Neural progenitor cell (in vitro differentiated cells): Measurements from ENCODE around the gene SQOR. TPM values are rescaled to one million over a fixed set of nuclear protein-coding genes. Genes with fewer than 3 reads are reported as not detected.
A peak's percentile ranks its signal among the peaks of the same experiment; 100 is the strongest.

Source experiments
- DNase-seq: peaks from one replicate; pipeline ENCODE4 v3.0.0-alpha.2; 2016; ENCODE audit warnings: low spot score
- H2AFZ ChIP-seq: fragments of 200-600 bp; sonication (generic); replicated peaks from 2 replicates; pipeline ENCODE4 v1.6.1; 2016; ENCODE audit warnings: antibody characterized with exemption
- H3F3A ChIP-seq: fragments of 200-600 bp; sonication (generic); 2 replicates; pipeline ENCODE4 v1.6.1; 2016; ENCODE audit warnings: antibody characterized with exemption, low read depth
- H3K27ac ChIP-seq: fragments of 200-600 bp; sonication (generic); 2 replicates; pipeline ENCODE4 v1.5.1; 2016; ENCODE audit warnings: mild to moderate bottlenecking
- H3K27me3 ChIP-seq: fragments of 200-600 bp; sonication (generic); 2 replicates; pipeline ENCODE4 v1.6.1; 2016; ENCODE audit warnings: mild to moderate bottlenecking, moderate library complexity
- H3K36me3 ChIP-seq: fragments of 200-600 bp; sonication (generic); 2 replicates; pipeline ENCODE4 v1.5.1; 2016
- H3K4me1 ChIP-seq: fragments of 200-600 bp; sonication (generic); 2 replicates; pipeline ENCODE4 v1.6.1; 2016; ENCODE audit warnings: mixed run types
- H3K4me2 ChIP-seq: fragments of 200-600 bp; sonication (generic); 2 replicates; pipeline ENCODE4 v1.6.1; 2016
- H3K4me3 ChIP-seq: fragments of 200-600 bp; sonication (generic); 2 replicates; pipeline ENCODE4 v1.5.1; 2016
- H3K79me2 ChIP-seq: fragments of 200-600 bp; sonication (generic); 2 replicates; pipeline ENCODE4 v1.6.1; 2016; ENCODE audit warnings: low read depth
- H3K9ac ChIP-seq: fragments of 200-600 bp; sonication (generic); 2 replicates; pipeline ENCODE4 v1.6.1; 2016
- H3K9me3 ChIP-seq: fragments of 200-600 bp; sonication (generic); 2 replicates; pipeline ENCODE4 v1.5.1; 2016; ENCODE audit warnings: low read depth
- H4K20me1 ChIP-seq: fragments of 200-600 bp; sonication (generic); 2 replicates; pipeline ENCODE4 v1.6.1; 2016; ENCODE audit warnings: low read depth
- H3K27ac Mint-ChIP-seq: 3 replicates; pipeline ENCODE4 v1.8.0; 2021; ENCODE audit warnings: mixed read lengths
- H3K27me3 Mint-ChIP-seq: 2 replicates; pipeline ENCODE4 v1.8.0; 2022; ENCODE audit warnings: low read depth, mild to moderate bottlenecking, inconsistent platforms, moderate library complexity, mixed read lengths; ENCODE audit not compliant: insufficient read depth
- H3K36me3 Mint-ChIP-seq: 3 replicates; pipeline ENCODE4 v1.8.0; 2021; ENCODE audit warnings: mixed read lengths
- H3K4me1 Mint-ChIP-seq: 3 replicates; pipeline ENCODE4 v1.8.0; 2021; ENCODE audit warnings: mixed read lengths
- H3K4me3 Mint-ChIP-seq: 3 replicates; pipeline ENCODE4 v1.8.0; 2021; ENCODE audit warnings: mild to moderate bottlenecking, moderate library complexity, mixed read lengths
- H3K9me3 Mint-ChIP-seq: 3 replicates; pipeline ENCODE4 v1.8.0; 2020; ENCODE audit warnings: mixed read lengths
- EZH2 ChIP-seq: fragments of 200-600 bp; sonication (generic); IDR thresholded peaks from 2 replicates; pipeline ENCODE4 v1.6.1; 2017; ENCODE audit warnings: antibody characterized with exemption, mild to moderate bottlenecking, moderate library complexity
- EZH2phosphoT487 ChIP-seq: fragments of 200-600 bp; sonication (generic); IDR thresholded peaks from 2 replicates; pipeline ENCODE4 v1.6.1; 2017; ENCODE audit warnings: antibody characterized with exemption
- total RNA-seq: library from RNA; depleted of rRNA; stranded (reverse); fragments of >200 nt; gene quantifications from 2 replicates; pipeline ENCODE4 v1.2.3, GENCODE V29; 2015; ENCODE audit warnings: low replicate concordance
- TF ChIP-seq, protein P1 (sequence below): fragments of 200-600 bp; sonication (generic); IDR thresholded peaks from 2 replicates; pipeline ENCODE4 v1.5.1; 2017; ENCODE audit warnings: antibody characterized with exemption, mild to moderate bottlenecking

Gene SQOR
- total RNA-seq, 1 donor from 2014 or later = 0.73 TPM

DNA sequence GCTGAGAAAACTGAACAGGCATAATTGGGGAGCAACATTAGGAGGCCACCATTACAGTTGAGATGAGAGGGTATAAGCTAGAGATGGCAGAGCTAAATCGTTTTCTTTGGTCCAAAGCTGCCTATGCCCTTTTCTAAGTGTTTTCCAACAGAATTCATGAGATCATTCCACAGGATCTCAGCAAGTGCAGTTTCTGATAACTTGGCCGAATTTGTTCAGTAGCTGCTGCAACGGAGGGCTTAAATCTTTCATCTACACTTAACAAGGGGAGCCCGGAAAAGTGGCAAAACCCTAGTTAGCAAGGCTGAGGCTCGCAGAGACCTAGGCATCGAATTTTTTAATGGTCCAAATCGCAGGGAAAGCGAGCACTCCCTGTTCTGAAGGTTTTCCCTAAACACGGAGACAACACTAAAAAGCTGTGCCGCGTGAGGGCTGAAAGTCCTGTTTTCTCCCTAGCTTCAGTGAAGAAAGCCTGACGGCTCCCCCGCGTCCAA is 48.2 kb upstream of the SQOR start:
- H3K4me2 ChIP-seq = peak overlapping the region; percentile 95
- H3K9me3 ChIP-seq = no peaks in the 10 kb centered on the region
- no peaks in the 10 kb centered on the region for H3K27me3 ChIP-seq
- TF ChIP-seq EZH2phosphoT487 (no peak), EZH2 (no peak)
- TF ChIP-seq, protein P1, sequence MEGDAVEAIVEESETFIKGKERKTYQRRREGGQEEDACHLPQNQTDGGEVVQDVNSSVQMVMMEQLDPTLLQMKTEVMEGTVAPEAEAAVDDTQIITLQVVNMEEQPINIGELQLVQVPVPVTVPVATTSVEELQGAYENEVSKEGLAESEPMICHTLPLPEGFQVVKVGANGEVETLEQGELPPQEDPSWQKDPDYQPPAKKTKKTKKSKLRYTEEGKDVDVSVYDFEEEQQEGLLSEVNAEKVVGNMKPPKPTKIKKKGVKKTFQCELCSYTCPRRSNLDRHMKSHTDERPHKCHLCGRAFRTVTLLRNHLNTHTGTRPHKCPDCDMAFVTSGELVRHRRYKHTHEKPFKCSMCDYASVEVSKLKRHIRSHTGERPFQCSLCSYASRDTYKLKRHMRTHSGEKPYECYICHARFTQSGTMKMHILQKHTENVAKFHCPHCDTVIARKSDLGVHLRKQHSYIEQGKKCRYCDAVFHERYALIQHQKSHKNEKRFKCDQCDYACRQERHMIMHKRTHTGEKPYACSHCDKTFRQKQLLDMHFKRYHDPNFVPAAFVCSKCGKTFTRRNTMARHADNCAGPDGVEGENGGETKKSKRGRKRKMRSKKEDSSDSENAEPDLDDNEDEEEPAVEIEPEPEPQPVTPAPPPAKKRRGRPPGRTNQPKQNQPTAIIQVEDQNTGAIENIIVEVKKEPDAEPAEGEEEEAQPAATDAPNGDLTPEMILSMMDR = no peak
- H3K9ac ChIP-seq = peak overlapping the region; percentile 90
- Mint-ChIP-seq H3K27ac (peak overlapping the region; percentile 100), H3K4me3 (peak overlapping the region; percentile 98), H3K36me3 (peaks cover 3% of the 10 kb centered on the region), H3K4me1 (peaks cover 24% of the 10 kb centered on the region), H3K27me3 (no peaks in the 10 kb centered on the region), H3K9me3 (no peaks in the 10 kb centered on the region)
- peaks cover 60% of the 10 kb centered on the region for H3K79me2 ChIP-seq
- H3K4me3 ChIP-seq = peak overlapping the region; percentile 90
- H4K20me1 ChIP-seq = no peaks in the 10 kb centered on the region
- H3F3A ChIP-seq = peaks cover 17% of the 10 kb centered on the region
- H3K27ac ChIP-seq = peak overlapping the region; percentile 99
- H3K36me3 ChIP-seq = no peaks in the 10 kb centered on the region
- H3K4me1 ChIP-seq = peaks cover 17% of the 10 kb centered on the region
- peak overlapping the region; percentile 95 for H2AFZ ChIP-seq
- DNase-seq = no peak

GRCh38 chr15:45587095-45587862 is 47.5 kb upstream of the SQOR start, which contains the start of gene BLOC1S6:
Gene BLOC1S6 (plus strand): TSS chr15:45587379. CDS start chr15:45587444, 65 bp downstream.
- H3K9ac ChIP-seq = peak within 1 kb of the TSS; percentile 90
- H3K4me2 ChIP-seq = peak within 1 kb of the TSS; percentile 95
- Mint-ChIP-seq H3K27me3 (no peaks in the 10 kb centered on the region), H3K9me3 (no peaks in the 10 kb centered on the region), H3K36me3 (peaks cover 3% of the 10 kb centered on the region), H3K4me1 (peaks cover 24% of the 10 kb centered on the region), H3K27ac (peak within 1 kb of the TSS; percentile 100), H3K4me3 (peak within 1 kb of the TSS; percentile 98)
- no peaks in the 10 kb centered on the region for H3K27me3 ChIP-seq
- H2AFZ ChIP-seq = peak within 1 kb of the TSS; percentile 95
- peaks cover 67% of the 10 kb centered on the region for H3K79me2 ChIP-seq
- H3K27ac ChIP-seq = peak within 1 kb of the TSS; percentile 99
- TF ChIP-seq, protein P1 = no peak
- TF ChIP-seq EZH2 (no peak), EZH2phosphoT487 (no peak)
- no peaks in the 10 kb centered on the region for H4K20me1 ChIP-seq
- peak; percentile 95 for DNase-seq
- H3K36me3 ChIP-seq = no peaks in the 10 kb centered on the region
- H3K4me3 ChIP-seq = peak within 1 kb of the TSS; percentile 90
- no peaks in the 10 kb centered on the region for H3K9me3 ChIP-seq
- H3K4me1 ChIP-seq = peaks cover 17% of the 10 kb centered on the region
- H3F3A ChIP-seq = peaks cover 17% of the 10 kb centered on the region

GRCh38 chr15:45587863-45588170 is 47.0 kb upstream of the SQOR start:
- TF ChIP-seq, protein P1 = no peak
- TF ChIP-seq EZH2 (no peak), EZH2phosphoT487 (no peak)
- H3K36me3 ChIP-seq = no peaks in the 10 kb centered on the region
- H3F3A ChIP-seq = peaks cover 17% of the 10 kb centered on the region
- DNase-seq = peak; percentile 51
- Mint-ChIP-seq H3K27me3 (no peaks in the 10 kb centered on the region), H3K36me3 (peaks cover 4% of the 10 kb centered on the region), H3K4me3 (peak overlapping the region; percentile 98), H3K9me3 (no peaks in the 10 kb centered on the region), H3K27ac (peak overlapping the region; percentile 100), H3K4me1 (peaks cover 24% of the 10 kb centered on the region)
- H3K9me3 ChIP-seq = no peaks in the 10 kb centered on the region
- peak overlapping the region; percentile 90 for H3K9ac ChIP-seq
- H3K4me1 ChIP-seq = peaks cover 17% of the 10 kb centered on the region
- H2AFZ ChIP-seq = peak overlapping the region; percentile 95
- H3K79me2 ChIP-seq = peaks cover 72% of the 10 kb centered on the region
- no peaks in the 10 kb centered on the region for H3K27me3 ChIP-seq
- H4K20me1 ChIP-seq = no peaks in the 10 kb centered on the region
- peak overlapping the region; percentile 99 for H3K27ac ChIP-seq
- peak overlapping the region; percentile 90 for H3K4me3 ChIP-seq
- H3K4me2 ChIP-seq = peak overlapping the region; percentile 95
